ENCODE measurements around the gene NPHS1.

DNA sequence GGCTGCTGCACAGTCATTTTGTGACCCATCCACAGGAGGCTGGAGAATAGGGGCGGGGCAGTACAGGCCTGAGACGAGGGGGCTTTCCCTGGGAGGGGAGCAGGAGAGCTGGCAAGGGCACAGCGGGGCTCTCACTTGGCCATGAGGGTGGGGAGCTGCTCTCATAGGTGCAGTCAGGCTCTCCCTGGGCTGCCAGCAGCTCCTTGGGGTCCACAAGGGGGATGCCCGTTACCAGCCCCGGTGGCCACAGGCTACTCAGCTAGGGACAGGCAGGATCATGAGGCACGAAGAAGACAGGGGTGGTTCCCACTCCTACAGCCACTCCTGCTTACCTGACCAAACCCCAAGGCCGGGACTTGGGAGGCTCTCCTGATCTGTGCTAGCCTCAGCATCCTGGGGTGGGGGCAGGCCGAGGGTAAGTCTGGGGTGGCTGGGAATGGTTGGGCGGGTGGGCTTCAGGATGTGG lies 60.5 kb downstream of the NPHS1 start:
- TF ChIP-seq EZH2 (IDR thresholded peaks at IDR 0.05; ENCODE audit: insufficient read depth, poor library complexity, severe bottlenecking): no peak
- no peak for TF ChIP-seq EZH2phosphoT487 (IDR thresholded peaks at IDR 0.05; ENCODE audit: insufficient read depth, low read depth)
